NAMALWA (cell line): ENCODE measurements around the gene ZMAT5.

Source experiments
- DNase-seq: peaks from one replicate; pipeline ENCODE4 v3.0.0-alpha.2; 2015; ENCODE audit warnings: low spot score

Gene ZMAT5

GRCh38 chr22:29706486-29706885, 60.3 kb downstream of the ZMAT5 start:
- DNase-seq = no peak

GRCh38 chr22:29705651-29706050, 61.2 kb downstream of the ZMAT5 start:
- no peak for DNase-seq

GRCh38 chr22:29704528-29705285, 62.1 kb downstream of the ZMAT5 start:
- no peak for DNase-seq

- DNase-seq = no peak
Observed at GRCh38 chr22:29703569-29704195, 63.1 kb downstream of the ZMAT5 start.

GRCh38 chr22:29702931-29703501, 63.8 kb downstream of the ZMAT5 start:
- DNase-seq = peak; percentile 49

GRCh38 chr22:29702000-29702930, 64.5 kb downstream of the ZMAT5 start:
- DNase-seq = no peak

- peak; percentile 64 for DNase-seq
Observed at GRCh38 chr22:29701155-29701999, 65.4 kb downstream of the ZMAT5 start.

GRCh38 chr22:29700900-29701154, 66.0 kb downstream of the ZMAT5 start:
- DNase-seq = no peak

- DNase-seq = no peak
Observed at GRCh38 chr22:29700206-29700899, 66.5 kb downstream of the ZMAT5 start.

GRCh38 chr22:29697853-29698598, 68.8 kb downstream of the ZMAT5 start:
- DNase-seq = no peak

- no peak for DNase-seq
Observed at GRCh38 chr22:29695129-29695926, 71.5 kb downstream of the ZMAT5 start.

- no peak for DNase-seq
Observed at GRCh38 chr22:29693671-29694070, 73.1 kb downstream of the ZMAT5 start.

GRCh38 chr22:29693161-29693560, 73.6 kb downstream of the ZMAT5 start:
- DNase-seq = no peak

- no peak for DNase-seq
Observed at GRCh38 chr22:29692327-29692640, 74.5 kb downstream of the ZMAT5 start.

GRCh38 chr22:29691636-29692326, 75.0 kb downstream of the ZMAT5 start:
- no peak for DNase-seq

GRCh38 chr22:29690476-29690875, 76.3 kb downstream of the ZMAT5 start:
- DNase-seq = no peak

GRCh38 chr22:29689880-29690213, 77.0 kb downstream of the ZMAT5 start:
- DNase-seq = peak; percentile 25

GRCh38 chr22:29689206-29689879, 77.5 kb downstream of the ZMAT5 start:
- DNase-seq = no peak

- no peak for DNase-seq
Observed at GRCh38 chr22:29684244-29684643, 82.6 kb downstream of the ZMAT5 start.
